ENCODE measurements around the gene PSMC3IP. TPM values are rescaled to one million over a fixed set of nuclear protein-coding genes. Genes with fewer than 3 reads are reported as not detected.
A peak's percentile ranks its signal among the peaks of the same experiment; 100 is the strongest.

PSMC3IP gene
- total RNA-seq, 1 experiment from 2014 or later, result 37.4 TPM

DNA sequence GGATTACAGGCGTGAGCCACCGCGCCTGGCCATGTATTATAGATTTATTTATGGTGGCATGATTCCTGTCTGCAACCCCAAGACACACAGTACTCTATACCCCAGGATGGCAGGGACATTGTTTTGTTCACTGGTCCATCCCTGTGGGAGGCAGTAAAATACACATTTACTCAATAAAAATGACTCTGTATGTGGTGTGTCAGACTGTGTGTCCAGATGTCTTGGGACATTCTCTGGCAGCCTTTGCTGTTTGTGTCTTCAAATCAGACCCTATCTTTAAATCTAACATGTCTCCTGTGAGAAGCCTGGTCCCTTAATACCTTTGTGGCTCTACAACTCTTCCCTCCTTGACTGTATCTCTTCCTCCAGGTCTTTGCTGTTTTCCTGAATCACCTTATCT is 17.3 kb downstream of the PSMC3IP start:
- Mint-ChIP-seq H3K4me1 (peaks cover 16 to 29% of the 10 kb centered on the region in 2 experiments), H3K27ac (peak overlapping the region in 1 of 3 experiments; percentile 15; a peak in 1 of 7 replicates), H3K27me3 (ENCODE audit: low read depth) (no peaks in the 10 kb centered on the region), H3K4me3 (no peak overlapping the region), H3K9me3 (no peaks in the 10 kb centered on the region), H3K36me3 (ENCODE audit: insufficient read depth in 1 of 3, low read depth in 3 of 3) (peaks cover 3 to 17% (median 16%) of the 10 kb centered on the region in 3 experiments; a peak in 5 of 7 replicates)
- Histone ChIP-seq H3K79me2 (ENCODE audit: insufficient read depth, low read length) (peaks cover 4% of the 10 kb centered on the region; the same call in 1 of the 2 replicates), H3K14ac (ENCODE audit: insufficient read depth, low read length) (no peak overlapping the region), H2AFZ (ENCODE audit: low read length) (no peak overlapping the region), H2BK12ac (ENCODE audit: insufficient read length, low read depth, low read length) (no peak overlapping the region), H3K27ac (ENCODE audit: insufficient read length, low read depth, low read length) (no peak overlapping the region), H3K9ac (ENCODE audit: extremely low read depth, insufficient read length, low read length) (no peak overlapping the region), H2BK5ac (ENCODE audit: insufficient read length, low read length) (no peak overlapping the region), H4K20me1 (ENCODE audit: control insufficient read depth, insufficient read depth, insufficient read length) (no peaks in the 10 kb centered on the region), H3T11ph (ENCODE audit: low read length) (no peak overlapping the region), H4K8ac (replicated peaks; ENCODE audit: insufficient read length, low read depth, low read length) (no peak overlapping the region), H3K9me3 (ENCODE audit: control insufficient read depth, low read depth, low read length) (no peaks in the 10 kb centered on the region), H2BK20ac (ENCODE audit: low read depth, low read length, poor library complexity, severe bottlenecking) (no peak overlapping the region), H3K79me1 (ENCODE audit: insufficient read depth, low read depth, low read length, poor library complexity, severe bottlenecking) (peaks cover 4% of the 10 kb centered on the region), H2BK15ac (ENCODE audit: low read depth, low read length) (no peak overlapping the region), H3K4me1 (ENCODE audit: insufficient read depth, low read length) (no peaks in the 10 kb centered on the region), H3K27me3 (ENCODE audit: insufficient read depth, low read length) (no peaks in the 10 kb centered on the region), H3K23ac (ENCODE audit: insufficient read length, low read depth, low read length) (no peak overlapping the region), H3K18ac (ENCODE audit: insufficient read length, low read depth, low read length) (no peak overlapping the region), H4K5ac (ENCODE audit: insufficient read length, low read depth, low read length) (no peak overlapping the region), H2AK5ac (ENCODE audit: insufficient read length, low read length) (no peak overlapping the region), H3K4me2 (ENCODE audit: insufficient read depth, insufficient read length, low read length) (no peak overlapping the region), H3K56ac (ENCODE audit: insufficient read length, low read depth, low read length) (no peak overlapping the region), H4K91ac (ENCODE audit: insufficient read length, low read depth, low read length) (no peak overlapping the region), H3K4ac (ENCODE audit: low read depth, low read length) (no peak overlapping the region), H3K23me2 (ENCODE audit: insufficient read length, low read depth, low read length, poor library complexity, severe bottlenecking) (peaks cover 11% of the 10 kb centered on the region), H2BK120ac (ENCODE audit: low read depth, low read length, poor library complexity, severe bottlenecking) (no peak overlapping the region)
- no CpG with 5 or more reads among the region's 3 CpGs for WGBS (ENCODE audit: extremely low coverage, insufficient read length, low lambda C conversion rate)
- DNase-seq, result no peak
- TF ChIP-seq, protein P1, sequence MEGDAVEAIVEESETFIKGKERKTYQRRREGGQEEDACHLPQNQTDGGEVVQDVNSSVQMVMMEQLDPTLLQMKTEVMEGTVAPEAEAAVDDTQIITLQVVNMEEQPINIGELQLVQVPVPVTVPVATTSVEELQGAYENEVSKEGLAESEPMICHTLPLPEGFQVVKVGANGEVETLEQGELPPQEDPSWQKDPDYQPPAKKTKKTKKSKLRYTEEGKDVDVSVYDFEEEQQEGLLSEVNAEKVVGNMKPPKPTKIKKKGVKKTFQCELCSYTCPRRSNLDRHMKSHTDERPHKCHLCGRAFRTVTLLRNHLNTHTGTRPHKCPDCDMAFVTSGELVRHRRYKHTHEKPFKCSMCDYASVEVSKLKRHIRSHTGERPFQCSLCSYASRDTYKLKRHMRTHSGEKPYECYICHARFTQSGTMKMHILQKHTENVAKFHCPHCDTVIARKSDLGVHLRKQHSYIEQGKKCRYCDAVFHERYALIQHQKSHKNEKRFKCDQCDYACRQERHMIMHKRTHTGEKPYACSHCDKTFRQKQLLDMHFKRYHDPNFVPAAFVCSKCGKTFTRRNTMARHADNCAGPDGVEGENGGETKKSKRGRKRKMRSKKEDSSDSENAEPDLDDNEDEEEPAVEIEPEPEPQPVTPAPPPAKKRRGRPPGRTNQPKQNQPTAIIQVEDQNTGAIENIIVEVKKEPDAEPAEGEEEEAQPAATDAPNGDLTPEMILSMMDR (conservative IDR thresholded peaks at IDR 0.05), result no peak
